Measurements from ENCODE around the gene AKT1.

Gene AKT1

GRCh38 chr14:104745431-104745830 is 50.1 kb downstream of the AKT1 start:
- no peak overlapping the region for H4K8ac ChIP-seq (ENCODE audit: low read depth, low read length)
- no peak overlapping the region for H3K27ac ChIP-seq (ENCODE audit: low read depth, low read length)
- no peaks in the 10 kb centered on the region for H3K27me3 ChIP-seq (ENCODE audit: insufficient read depth, low read length)
- no peak overlapping the region for H3K23ac ChIP-seq (ENCODE audit: low read length)
- H3K79me2 ChIP-seq (ENCODE audit: control insufficient read depth, insufficient read depth, low read length, poor library complexity) = no peaks in the 10 kb centered on the region
- no peak overlapping the region for H3K14ac ChIP-seq (ENCODE audit: low read length)
- WGBS (ENCODE audit: extremely low coverage, insufficient coverage, insufficient read length) = no CpG with 5 or more reads among the region's 9 CpGs
- H3K9me3 ChIP-seq (ENCODE audit: insufficient read depth, low read depth, low read length) = peaks cover 7% of the 10 kb centered on the region
- no peaks in the 10 kb centered on the region for H3K36me3 ChIP-seq (ENCODE audit: control insufficient read depth in 1 of 2, insufficient read depth in 2 of 2, low read length in 2 of 2)
- no peak overlapping the region for H2BK12ac ChIP-seq (ENCODE audit: low read length)
- no peaks in the 10 kb centered on the region for H3K79me1 ChIP-seq (ENCODE audit: low read length)
- H4K12ac ChIP-seq (ENCODE audit: low read depth, low read length) = no peak overlapping the region
- no peak overlapping the region for H3K4me3 ChIP-seq (ENCODE audit: low read depth, low read length)
- no peak overlapping the region for H2BK120ac ChIP-seq (ENCODE audit: insufficient read depth, low read length, poor library complexity)
- no peak overlapping the region for H2AK5ac ChIP-seq (ENCODE audit: low read length)
- no peak overlapping the region for H3K18ac ChIP-seq (ENCODE audit: low read length)
- no peak overlapping the region for H4K91ac ChIP-seq (ENCODE audit: low read depth, low read length)
- H3K9ac ChIP-seq (ENCODE audit: low read length) = no peak overlapping the region
- no peak overlapping the region for H3K4me2 ChIP-seq (ENCODE audit: low read length)
- no peak for DNase-seq
- no peak overlapping the region for H3K4ac ChIP-seq (ENCODE audit: low read depth, low read length)
- H2BK5ac ChIP-seq (ENCODE audit: low read depth, low read length, poor library complexity) = no peak overlapping the region
- peaks cover 10 to 11% of the 10 kb centered on the region in 2 experiments for H3K4me1 ChIP-seq (ENCODE audit: control insufficient read depth in 1 of 2, insufficient read depth in 2 of 2, low read length in 2 of 2)
- H2AFZ ChIP-seq (ENCODE audit: insufficient read depth, low read length, poor library complexity) = no peak overlapping the region

- H3K14ac ChIP-seq (ENCODE audit: low read length) = no peak overlapping the region
- no peak overlapping the region for H3K9ac ChIP-seq (ENCODE audit: low read length)
- H4K12ac ChIP-seq (ENCODE audit: low read depth, low read length) = no peak overlapping the region
- H3K79me2 ChIP-seq (ENCODE audit: control insufficient read depth, insufficient read depth, low read length, poor library complexity) = no peaks in the 10 kb centered on the region
- WGBS (ENCODE audit: extremely low coverage, insufficient coverage, insufficient read length) = no CpG with 5 or more reads among the region's 10 CpGs
- H4K8ac ChIP-seq (ENCODE audit: low read depth, low read length) = no peak overlapping the region
- H2BK120ac ChIP-seq (ENCODE audit: insufficient read depth, low read length, poor library complexity) = no peak overlapping the region
- H3K36me3 ChIP-seq (ENCODE audit: control insufficient read depth in 1 of 2, insufficient read depth in 2 of 2, low read length in 2 of 2) = no peaks in the 10 kb centered on the region
- no peak overlapping the region for H3K4ac ChIP-seq (ENCODE audit: low read depth, low read length)
- H2AFZ ChIP-seq (ENCODE audit: insufficient read depth, low read length, poor library complexity) = no peak overlapping the region
- peaks cover 10 to 11% of the 10 kb centered on the region in 2 experiments for H3K4me1 ChIP-seq (ENCODE audit: control insufficient read depth in 1 of 2, insufficient read depth in 2 of 2, low read length in 2 of 2)
- H3K79me1 ChIP-seq (ENCODE audit: low read length) = no peaks in the 10 kb centered on the region
- H3K4me2 ChIP-seq (ENCODE audit: low read length) = no peak overlapping the region
- H3K9me3 ChIP-seq (ENCODE audit: insufficient read depth, low read depth, low read length) = peaks cover 3% of the 10 kb centered on the region
- H3K18ac ChIP-seq (ENCODE audit: low read length) = no peak overlapping the region
- H2AK5ac ChIP-seq (ENCODE audit: low read length) = no peak overlapping the region
- H3K27ac ChIP-seq (ENCODE audit: low read depth, low read length) = no peak overlapping the region
- no peak overlapping the region for H3K4me3 ChIP-seq (ENCODE audit: low read depth, low read length)
- DNase-seq = no peak
- H3K23ac ChIP-seq (ENCODE audit: low read length) = no peak overlapping the region
- H2BK5ac ChIP-seq (ENCODE audit: low read depth, low read length, poor library complexity) = no peak overlapping the region
- no peak overlapping the region for H2BK12ac ChIP-seq (ENCODE audit: low read length)
- H3K27me3 ChIP-seq (ENCODE audit: insufficient read depth, low read length) = no peaks in the 10 kb centered on the region
- H4K91ac ChIP-seq (ENCODE audit: low read depth, low read length) = no peak overlapping the region
Measured at GRCh38 chr14:104744484-104744883, 51.1 kb downstream of the AKT1 start.

- no CpG with 5 or more reads among the region's 28 CpGs for WGBS (ENCODE audit: extremely low coverage, insufficient coverage, insufficient read length)
- Histone ChIP-seq H3K23ac (ENCODE audit: low read length) (no peak overlapping the region), H3K18ac (ENCODE audit: low read length) (no peak overlapping the region), H3K9me3 (ENCODE audit: insufficient read depth, low read depth, low read length) (peaks cover 3% of the 10 kb centered on the region), H3K79me1 (ENCODE audit: low read length) (no peaks in the 10 kb centered on the region), H3K9ac (ENCODE audit: low read length) (no peak overlapping the region), H3K4ac (ENCODE audit: low read depth, low read length) (no peak overlapping the region), H3K4me3 (ENCODE audit: low read depth, low read length) (peak overlapping the region; percentile 5), H3K14ac (ENCODE audit: low read length) (no peak overlapping the region), H2AK5ac (ENCODE audit: low read length) (no peak overlapping the region), H4K12ac (ENCODE audit: low read depth, low read length) (no peak overlapping the region), H4K8ac (ENCODE audit: low read depth, low read length) (no peak overlapping the region), H4K91ac (ENCODE audit: low read depth, low read length) (no peak overlapping the region), H3K4me2 (ENCODE audit: low read length) (no peak overlapping the region), H3K36me3 (ENCODE audit: control insufficient read depth in 1 of 2, insufficient read depth in 2 of 2, low read length in 2 of 2) (no peaks in the 10 kb centered on the region), H3K27ac (ENCODE audit: low read depth, low read length) (no peak overlapping the region), H3K4me1 (ENCODE audit: control insufficient read depth in 1 of 2, insufficient read depth in 2 of 2, low read length in 2 of 2) (peaks cover 6 to 7% of the 10 kb centered on the region in 2 experiments), H2BK12ac (ENCODE audit: low read length) (no peak overlapping the region), H3K27me3 (ENCODE audit: insufficient read depth, low read length) (no peaks in the 10 kb centered on the region), H2AFZ (ENCODE audit: insufficient read depth, low read length, poor library complexity) (no peak overlapping the region), H2BK5ac (ENCODE audit: low read depth, low read length, poor library complexity) (no peak overlapping the region), H3K79me2 (ENCODE audit: control insufficient read depth, insufficient read depth, low read length, poor library complexity) (no peaks in the 10 kb centered on the region), H2BK120ac (ENCODE audit: insufficient read depth, low read length, poor library complexity) (no peak overlapping the region)
- no peak for DNase-seq
Measured at GRCh38 chr14:104743461-104744380, 51.8 kb downstream of the AKT1 start.

- H3K27ac ChIP-seq (ENCODE audit: low read depth, low read length) = no peak overlapping the region
- DNase-seq = no peak
- no peaks in the 10 kb centered on the region for H3K36me3 ChIP-seq (ENCODE audit: control insufficient read depth in 1 of 2, insufficient read depth in 2 of 2, low read length in 2 of 2)
- no peak overlapping the region for H4K91ac ChIP-seq (ENCODE audit: low read depth, low read length)
- no peak overlapping the region for H3K23ac ChIP-seq (ENCODE audit: low read length)
- H3K27me3 ChIP-seq (ENCODE audit: insufficient read depth, low read length) = no peaks in the 10 kb centered on the region
- no peak overlapping the region for H3K4ac ChIP-seq (ENCODE audit: low read depth, low read length)
- H3K18ac ChIP-seq (ENCODE audit: low read length) = no peak overlapping the region
- H4K12ac ChIP-seq (ENCODE audit: low read depth, low read length) = no peak overlapping the region
- no peak overlapping the region for H4K8ac ChIP-seq (ENCODE audit: low read depth, low read length)
- H2BK5ac ChIP-seq (ENCODE audit: low read depth, low read length, poor library complexity) = no peak overlapping the region
- H2BK120ac ChIP-seq (ENCODE audit: insufficient read depth, low read length, poor library complexity) = no peak overlapping the region
- no peaks in the 10 kb centered on the region for H3K79me1 ChIP-seq (ENCODE audit: low read length)
- no peak overlapping the region for H2AFZ ChIP-seq (ENCODE audit: insufficient read depth, low read length, poor library complexity)
- no peak overlapping the region for H3K4me3 ChIP-seq (ENCODE audit: low read depth, low read length)
- no peak overlapping the region for H3K4me2 ChIP-seq (ENCODE audit: low read length)
- H3K9me3 ChIP-seq (ENCODE audit: insufficient read depth, low read depth, low read length) = peaks cover 3% of the 10 kb centered on the region
- peaks cover under 1 to 3% of the 10 kb centered on the region in 2 experiments for H3K4me1 ChIP-seq (ENCODE audit: control insufficient read depth in 1 of 2, insufficient read depth in 2 of 2, low read length in 2 of 2)
- no peak overlapping the region for H2AK5ac ChIP-seq (ENCODE audit: low read length)
- H3K79me2 ChIP-seq (ENCODE audit: control insufficient read depth, insufficient read depth, low read length, poor library complexity) = no peaks in the 10 kb centered on the region
- no peak overlapping the region for H2BK12ac ChIP-seq (ENCODE audit: low read length)
- H3K14ac ChIP-seq (ENCODE audit: low read length) = no peak overlapping the region
- H3K9ac ChIP-seq (ENCODE audit: low read length) = no peak overlapping the region
- WGBS (ENCODE audit: extremely low coverage, insufficient coverage, insufficient read length) = no CpG with 5 or more reads among the region's 32 CpGs
Measured at GRCh38 chr14:104742586-104743455, 52.7 kb downstream of the AKT1 start.

Data from trophoblast cell (in vitro differentiated cells and primary cell).